Kidney (tissue), 14 donors: Measurements from ENCODE around the gene HSDL1. TPM values are rescaled to one million over a fixed set of nuclear protein-coding genes. Genes with fewer than 3 reads are reported as not detected.
A peak's percentile ranks its signal among the peaks of the same experiment; 100 is the strongest.

ENCODE experiments used
- DNase-seq, 5 donors: peaks; one replicate each; pipeline ENCODE4 v3.0.0-alpha.2; 2013 to 2020
- FAIRE-seq: peaks from 2 replicates; lab custom pipeline; 2012; peaks lifted over from hg19 to GRCh38; lab: Jason Lieb, UNC
- H3K27ac ChIP-seq, 2 donors: one replicate each; pipeline ENCODE4 v1.7.0; 2013; ENCODE audit warnings: low read depth in 2 of 2, low read length in 2 of 2, inconsistent platforms in 1 of 2
- H3K27me3 ChIP-seq: one replicate; pipeline ENCODE4 v1.7.1; 2013; ENCODE audit warnings: low read length, inconsistent platforms; ENCODE audit not compliant: control insufficient read depth, insufficient read depth
- H3K36me3 ChIP-seq, 3 donors: one replicate each; pipeline versions ENCODE4 v1.7.0 to v1.7.1; 2013; ENCODE audit warnings: low read length in 3 of 3, control low read depth in 1 of 3, inconsistent platforms in 1 of 3; ENCODE audit not compliant: insufficient read depth in 3 of 3, control insufficient read depth in 2 of 3
- H3K4me1 ChIP-seq, 3 donors: one replicate each; pipeline versions ENCODE4 v1.7.0 to v1.7.1; 2013; ENCODE audit warnings: low read length in 3 of 3, inconsistent platforms in 1 of 3, low read depth in 1 of 3; ENCODE audit not compliant: control insufficient read depth in 2 of 3, insufficient read depth in 2 of 3
- H3K4me3 ChIP-seq, 3 donors: one replicate each; pipeline versions ENCODE4 v1.7.0 to v1.8.1; 2013; ENCODE audit warnings: low read length in 3 of 3, control low read depth in 1 of 3, inconsistent platforms in 1 of 3
- H3K9ac ChIP-seq, 3 donors: one replicate each; pipeline versions ENCODE4 v1.7.0 to v1.7.1; 2013; ENCODE audit warnings: low read length in 3 of 3, control low read depth in 1 of 3, inconsistent platforms in 1 of 3
- H3K9me3 ChIP-seq, 3 donors: one replicate each; pipeline versions ENCODE4 v1.7.0 to v1.7.1; 2013; ENCODE audit warnings: low read length in 3 of 3, control low read depth in 1 of 3, inconsistent platforms in 1 of 3; ENCODE audit not compliant: control insufficient read depth in 2 of 3, insufficient read depth in 1 of 3
- CTCF ChIP-seq: IDR thresholded peaks from 3 replicates; pipeline ENCODE4 v1.5.1; 2012; ENCODE audit warnings: mild to moderate bottlenecking, moderate library complexity, borderline replicate concordance; ENCODE audit not compliant: insufficient read depth; ENCODE audit errors: extremely low read depth
- intact Hi-C: fragments of 100-400 bp; cut with DNase I; formaldehyde crosslinking; loops from one replicate; pipeline ENCODE4 v1.11.1; 2022
- polyA plus RNA-seq: library from polyadenylated mRNA; stranded (reverse); fragments of 350-450 nt; fragmentation: Illumina TruSeq; extraction: RNeasy Lipid Tissue Mini Kit (QIAGEN cat#74804); gene quantifications from one replicate; pipeline ENCODE4 v1.2.3, GENCODE V29; 2014; ENCODE audit warnings: low read depth, low replicate concordance; ENCODE audit not compliant: insufficient read depth
- total RNA-seq: library from RNA; stranded (reverse); fragmentation: NEBNext Ultra II Directional; extraction: Animal tissue kit (Norgen Biotek cat#: 25700); gene quantifications from one replicate; pipeline ENCODE4 v1.2.1, GENCODE V29; 2021
- donor health status: control.
- donor health status: control.
- donor health status: control.
- donor health status: control.
- donor health status: control.
- donor health status: DM: yes; HTN: yes; CAD: no.
- donor health status: Normal renal cell carcinoma (clear cell type).

Gene HSDL1
- total and polyA plus RNA-seq, 2 donors from 2014 or later, result 12.1 to 13.3 TPM

GRCh38 chr16:84193480-84193879, 48.5 kb upstream of the HSDL1 start:
- no peak overlapping the region for H3K4me3 ChIP-seq
- no peak overlapping the region for H3K27ac ChIP-seq
- no peak for FAIRE-seq
- H3K9me3 ChIP-seq, result no peaks in the 10 kb centered on the region
- no peaks in the 10 kb centered on the region for H3K4me1 ChIP-seq
- no peaks in the 10 kb centered on the region for H3K36me3 ChIP-seq
- intact Hi-C loops, result no loop called here
- no peak for TF ChIP-seq CTCF
- no peak for DNase-seq
- H3K9ac ChIP-seq, result no peak overlapping the region
- H3K27me3 ChIP-seq, result no peaks in the 10 kb centered on the region

GRCh38 chr16:84191466-84191865, 46.5 kb upstream of the HSDL1 start:
- Histone ChIP-seq H3K9me3 (no peaks in the 10 kb centered on the region), H3K4me1 (no peaks in the 10 kb centered on the region), H3K27ac (no peak overlapping the region), H3K36me3 (no peaks in the 10 kb centered on the region), H3K27me3 (no peaks in the 10 kb centered on the region), H3K9ac (no peak overlapping the region), H3K4me3 (no peak overlapping the region)
- intact Hi-C loops, result no loop called here
- DNase-seq (peak in 1 of 5 donors; percentile 75), FAIRE-seq (no peak)
- TF ChIP-seq CTCF, result no peak

GRCh38 chr16:84190731-84191388, 45.9 kb upstream of the HSDL1 start, which contains the start of gene ADAD2:
ADAD2 (plus strand) TSS chr16:84191157; CDS start chr16:84191231, 74 bp downstream.
- H3K9me3 ChIP-seq, result no peaks in the 10 kb centered on the region
- peaks cover 0 to 4% (median 2%) of the 10 kb centered on the region in 3 donors for H3K4me1 ChIP-seq
- H3K36me3 ChIP-seq, result no peaks in the 10 kb centered on the region
- no peak for TF ChIP-seq CTCF
- no peak within 1 kb of the TSS for H3K4me3 ChIP-seq
- no peaks in the 10 kb centered on the region for H3K27me3 ChIP-seq
- DNase-seq (no peak), FAIRE-seq (no peak)
- H3K9ac ChIP-seq, result no peak within 1 kb of the TSS
- H3K27ac ChIP-seq, result no peak within 1 kb of the TSS
- intact Hi-C loops, result no loop called here
